ENCODE measurements around the gene MEF2A.
"Not testable (repeated sequence)": the region's sequence is repeated elsewhere in the genome, so short reads cannot be mapped to it uniquely, and the experiment has no call there.

Gene MEF2A

DNA sequence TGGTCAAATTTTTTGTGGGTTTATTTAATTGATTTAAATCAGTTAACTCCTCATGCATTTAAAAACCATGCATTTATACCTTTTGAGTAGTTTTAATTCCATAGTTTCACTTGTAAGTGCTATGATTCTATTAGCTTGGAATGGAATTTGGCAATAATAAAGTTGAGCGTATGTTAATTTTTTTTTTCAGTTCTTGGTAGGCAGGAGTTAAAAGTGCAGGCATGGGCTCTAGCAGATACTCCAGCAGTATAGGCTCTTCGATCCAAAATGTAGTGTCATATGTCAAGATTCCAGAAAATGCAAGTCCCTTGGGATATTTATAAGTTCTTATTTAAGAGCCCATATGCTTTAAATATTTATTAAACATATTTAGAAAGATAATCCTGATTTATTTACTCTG lies 97.1 kb downstream of the MEF2A start:
- Histone ChIP-seq H3K27ac (no peak overlapping the region), H3K9me3 (peaks cover 3% of the 10 kb centered on the region; the same call in 1 of the 2 replicates), H4K20me1 (no peaks in the 10 kb centered on the region; the same call in 1 of the 2 replicates), H3K4me3 (no peak overlapping the region), H3K27me3 (no peaks in the 10 kb centered on the region), H3K9ac (no peak overlapping the region), H3K4me1 (no peaks in the 10 kb centered on the region), H3K4me2 (no peak overlapping the region), H3K36me3 (peaks cover 89% of the 10 kb centered on the region)
- no peak for TF ChIP-seq Cebpa-rat (IDR thresholded peaks at IDR 0.05)

- peaks cover 82% of the 10 kb centered on the region for H3K36me3 ChIP-seq
- H3K9me3 ChIP-seq, H3K27me3 ChIP-seq, H4K20me1 ChIP-seq, H3K4me1 ChIP-seq, H3K27ac ChIP-seq, H3K4me3 ChIP-seq, H3K9ac ChIP-seq, H3K4me2 ChIP-seq: not testable (repeated sequence)
Observed at GRCh38 chr15:99666073-99666472, 100.3 kb downstream of the MEF2A start.

- H4K20me1 ChIP-seq: 0 out of 2 replicates have a peak, but pooled peaks cover 10% of the 10 kb centered on the region
- H3K4me3 ChIP-seq: no peak overlapping the region
- H3K27ac ChIP-seq: no peak overlapping the region
- H3K4me2 ChIP-seq: no peak overlapping the region
- no peaks in the 10 kb centered on the region for H3K4me1 ChIP-seq
- H3K36me3 ChIP-seq: peaks cover 86% of the 10 kb centered on the region
- H3K9ac ChIP-seq: no peak overlapping the region
- no peaks in the 10 kb centered on the region for H3K9me3 ChIP-seq
- no peaks in the 10 kb centered on the region for H3K27me3 ChIP-seq
- no peak for TF ChIP-seq Cebpa-rat (IDR thresholded peaks at IDR 0.05)
Observed at GRCh38 chr15:99668533-99669182, 102.9 kb downstream of the MEF2A start.

DNA sequence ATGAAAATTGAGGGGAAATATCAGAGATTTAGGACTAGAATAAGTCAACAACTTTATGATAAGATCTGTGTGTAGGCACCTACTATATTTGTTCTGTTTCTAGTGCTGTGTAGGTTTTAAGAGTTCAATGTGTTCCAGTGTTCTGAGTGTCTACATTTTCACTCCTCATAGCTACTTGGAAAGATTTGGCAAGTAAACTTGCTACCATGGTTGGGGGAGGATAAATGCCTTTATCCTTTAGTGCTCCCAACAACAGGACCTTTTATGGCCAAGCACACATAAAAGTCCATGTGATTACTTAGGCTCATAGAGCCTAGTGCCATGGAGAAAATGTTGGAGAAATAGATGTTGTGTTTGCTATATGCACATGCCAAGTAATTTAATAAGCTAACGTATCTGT lies 103.5 kb downstream of the MEF2A start:
- H3K4me2 ChIP-seq: no peak overlapping the region
- no peaks in the 10 kb centered on the region for H3K9me3 ChIP-seq
- no peaks in the 10 kb centered on the region for H3K27me3 ChIP-seq
- H4K20me1 ChIP-seq: 0 out of 2 replicates have a peak, but pooled peaks cover 10% of the 10 kb centered on the region
- no peak overlapping the region for H3K9ac ChIP-seq
- no peak overlapping the region for H3K4me3 ChIP-seq
- H3K4me1 ChIP-seq: no peaks in the 10 kb centered on the region
- peaks cover 82% of the 10 kb centered on the region for H3K36me3 ChIP-seq
- no peak for TF ChIP-seq Cebpa-rat (IDR thresholded peaks at IDR 0.05)
- no peak overlapping the region for H3K27ac ChIP-seq

DNA sequence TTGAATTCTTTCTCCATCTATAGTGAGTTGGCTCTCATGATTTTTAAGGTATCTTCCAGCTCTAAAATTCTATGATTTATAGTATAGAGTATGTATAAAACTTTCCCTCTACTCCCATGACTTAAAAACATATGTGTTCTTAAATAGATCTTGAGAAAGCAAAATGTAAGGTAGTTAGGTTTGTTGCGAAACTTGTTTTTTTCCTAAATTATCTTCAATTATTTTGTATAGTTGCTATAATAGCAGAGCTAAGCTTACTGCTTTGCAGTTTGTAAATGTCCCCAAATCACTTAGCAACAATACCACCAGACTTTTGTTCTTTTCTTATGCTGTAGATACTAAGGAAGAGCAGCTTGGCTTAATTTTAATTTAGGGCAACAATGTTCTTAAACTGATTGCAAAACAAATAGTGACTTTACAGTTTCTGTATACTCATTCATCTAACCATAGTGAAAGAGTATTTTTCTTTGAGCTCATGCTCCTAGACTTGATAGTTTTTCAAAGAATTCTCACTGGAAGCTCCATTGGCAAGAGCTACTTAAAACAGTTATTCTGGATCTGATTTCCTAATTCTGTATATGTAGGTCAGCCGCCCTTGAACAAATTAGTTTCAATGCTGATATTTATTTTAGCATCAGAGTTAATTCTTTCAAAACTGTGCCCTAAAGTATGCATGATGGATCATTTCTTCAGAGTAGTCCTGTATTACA lies 106.3 kb downstream of the MEF2A start:
- H3K9ac ChIP-seq: no peak overlapping the region
- no peaks in the 10 kb centered on the region for H3K9me3 ChIP-seq
- no peak overlapping the region for H3K4me2 ChIP-seq
- no peaks in the 10 kb centered on the region for H3K27me3 ChIP-seq
- no peak for TF ChIP-seq Cebpa-rat (IDR thresholded peaks at IDR 0.05)
- 0 out of 2 replicates have a peak, but pooled peaks cover 10% of the 10 kb centered on the region for H4K20me1 ChIP-seq
- no peaks in the 10 kb centered on the region for H3K4me1 ChIP-seq
- H3K36me3 ChIP-seq: peaks cover 82% of the 10 kb centered on the region
- H3K4me3 ChIP-seq: no peak overlapping the region
- no peak overlapping the region for H3K27ac ChIP-seq

- Histone ChIP-seq H4K20me1 (0 out of 2 replicates have a peak, but pooled peaks cover 10% of the 10 kb centered on the region), H3K4me2 (no peak overlapping the region), H3K4me3 (no peak overlapping the region), H3K9ac (no peak overlapping the region), H3K27me3 (no peaks in the 10 kb centered on the region), H3K27ac (no peak overlapping the region), H3K9me3 (no peaks in the 10 kb centered on the region), H3K4me1 (no peaks in the 10 kb centered on the region), H3K36me3 (peaks cover 80% of the 10 kb centered on the region)
- TF ChIP-seq Cebpa-rat (IDR thresholded peaks at IDR 0.05): no peak
Observed at GRCh38 chr15:99673111-99673510, 107.3 kb downstream of the MEF2A start.

GRCh38 chr15:99674279-99674678 lies 108.5 kb downstream of the MEF2A start:
- no peaks in the 10 kb centered on the region for H3K27me3 ChIP-seq
- no peak overlapping the region for H3K27ac ChIP-seq
- no peak overlapping the region for H3K9ac ChIP-seq
- H3K36me3 ChIP-seq: peaks cover 82% of the 10 kb centered on the region
- no peaks in the 10 kb centered on the region for H3K4me1 ChIP-seq
- no peak overlapping the region for H3K4me3 ChIP-seq
- TF ChIP-seq Cebpa-rat (IDR thresholded peaks at IDR 0.05): no peak
- H3K4me2 ChIP-seq: no peak overlapping the region
- 0 out of 2 replicates have a peak, but pooled peaks cover under 1% of the 10 kb centered on the region for H4K20me1 ChIP-seq
- no peaks in the 10 kb centered on the region for H3K9me3 ChIP-seq

- Histone ChIP-seq H3K4me3 (no peak overlapping the region), H3K4me2 (no peak overlapping the region), H3K9ac (no peak overlapping the region), H3K27me3 (no peaks in the 10 kb centered on the region), H3K9me3 (peaks cover 6% of the 10 kb centered on the region), H3K27ac (no peak overlapping the region), H3K36me3 (peaks cover 83% of the 10 kb centered on the region), H4K20me1 (no peaks in the 10 kb centered on the region), H3K4me1 (peaks cover 8% of the 10 kb centered on the region)
- no peak for TF ChIP-seq Cebpa-rat (IDR thresholded peaks at IDR 0.05)
Observed at GRCh38 chr15:99677540-99678134, 111.9 kb downstream of the MEF2A start.

- H3K27ac ChIP-seq: no peak overlapping the region
- no peaks in the 10 kb centered on the region for H3K27me3 ChIP-seq
- peaks cover 32% of the 10 kb centered on the region for H3K9me3 ChIP-seq
- peaks cover 91% of the 10 kb centered on the region for H3K36me3 ChIP-seq
- no peak overlapping the region for H3K4me3 ChIP-seq
- H4K20me1 ChIP-seq: no peaks in the 10 kb centered on the region
- peaks cover 15% of the 10 kb centered on the region for H3K4me1 ChIP-seq
- no peak for TF ChIP-seq Cebpa-rat (IDR thresholded peaks at IDR 0.05)
- no peak overlapping the region for H3K4me2 ChIP-seq
- no peak overlapping the region for H3K9ac ChIP-seq
Observed at GRCh38 chr15:99680276-99680675, 114.5 kb downstream of the MEF2A start.

- peaks cover 91% of the 10 kb centered on the region for H3K36me3 ChIP-seq
- no peak overlapping the region for H3K4me3 ChIP-seq
- no peaks in the 10 kb centered on the region for H4K20me1 ChIP-seq
- TF ChIP-seq Cebpa-rat (IDR thresholded peaks at IDR 0.05): no peak
- H3K9me3 ChIP-seq: peaks cover 50% of the 10 kb centered on the region
- no peaks in the 10 kb centered on the region for H3K27me3 ChIP-seq
- peaks cover 15% of the 10 kb centered on the region for H3K4me1 ChIP-seq
- H3K9ac ChIP-seq: no peak overlapping the region
- H3K27ac ChIP-seq: no peak overlapping the region
- H3K4me2 ChIP-seq: no peak overlapping the region
Observed at GRCh38 chr15:99681990-99682389, 116.2 kb downstream of the MEF2A start.

Data from BLaER1 (cell line).